GM23338 (cell line): Measurements from ENCODE around the gene LRRC4B. TPM values are rescaled to one million over a fixed set of nuclear protein-coding genes. Genes with fewer than 3 reads are reported as not detected.

ENCODE experiments used
- ATAC-seq: fragments of 200-7000 bp; cut with Tn5 transposase; 3 replicates; pipeline ENCODE4 v1.9.1; 2020
- DNase-seq: peaks from one replicate; pipeline ENCODE4 v3.0.0-alpha.2; 2015; ENCODE audit warnings: low spot score
- H2AFZ ChIP-seq: fragments of 200-600 bp; sonication (generic); 2 replicates; pipeline ENCODE4 v1.8.0; 2016; ENCODE audit warnings: antibody characterized with exemption, mild to moderate bottlenecking, moderate library complexity
- H3F3A ChIP-seq: fragments of 200-600 bp; sonication (generic); replicated peaks from 2 replicates; pipeline ENCODE4 v1.8.0; 2017; ENCODE audit warnings: antibody characterized with exemption, mixed run types, low read depth
- H3K27ac ChIP-seq: fragments of 200-600 bp; sonication (generic); 2 replicates; pipeline ENCODE4 v1.6.1; 2016; ENCODE audit warnings: low read depth
- H3K27me3 ChIP-seq: fragments of 200-600 bp; sonication (generic); 2 replicates; pipeline ENCODE4 v1.8.0; 2016; ENCODE audit warnings: mild to moderate bottlenecking, mixed run types, moderate library complexity; ENCODE audit not compliant: insufficient read depth
- H3K36me3 ChIP-seq: fragments of 200-600 bp; sonication (generic); 2 replicates; pipeline ENCODE4 v1.8.0; 2016; ENCODE audit warnings: mild to moderate bottlenecking; ENCODE audit not compliant: insufficient read depth
- H3K4me1 ChIP-seq: fragments of 200-600 bp; sonication (generic); 2 replicates; pipeline ENCODE4 v1.8.0; 2016; ENCODE audit warnings: mild to moderate bottlenecking, moderate library complexity; ENCODE audit not compliant: insufficient read depth
- H3K4me2 ChIP-seq: fragments of 200-600 bp; sonication (generic); 2 replicates; pipeline ENCODE4 v1.7.1; 2017; ENCODE audit warnings: mixed run types
- H3K4me3 ChIP-seq: fragments of 200-600 bp; sonication (generic); 2 replicates; pipeline ENCODE4 v1.6.1; 2016; ENCODE audit warnings: mixed run types
- H3K79me2 ChIP-seq: fragments of 200-600 bp; sonication (generic); replicated peaks from 2 replicates; pipeline ENCODE4 v1.8.0; 2017; ENCODE audit warnings: mild to moderate bottlenecking; ENCODE audit not compliant: insufficient read depth
- H3K9me2 ChIP-seq: fragments of 200-600 bp; sonication (generic); 2 replicates; pipeline ENCODE4 v1.8.0; 2017; ENCODE audit not compliant: insufficient read depth
- H4K20me1 ChIP-seq: fragments of 200-600 bp; sonication (generic); replicated peaks from 2 replicates; pipeline ENCODE4 v1.8.0; 2017; ENCODE audit warnings: mild to moderate bottlenecking; ENCODE audit not compliant: insufficient read depth
- H3K27ac Mint-ChIP-seq: 2 replicates; pipeline ENCODE4 v1.8.0; 2020; ENCODE audit warnings: inconsistent platforms, mild to moderate bottlenecking, moderate library complexity, mixed read lengths
- H3K27me3 Mint-ChIP-seq: 3 replicates; pipeline ENCODE4 v1.8.0; 2022; ENCODE audit warnings: low read depth, mild to moderate bottlenecking, moderate library complexity, mixed read lengths, inconsistent platforms; ENCODE audit not compliant: insufficient read depth, poor library complexity
- H3K36me3 Mint-ChIP-seq: 3 replicates; pipeline ENCODE4 v1.8.0; 2021; ENCODE audit warnings: low read depth, mild to moderate bottlenecking, inconsistent platforms, moderate library complexity, mixed read lengths
- H3K4me1 Mint-ChIP-seq: 3 replicates; pipeline ENCODE4 v1.8.0; 2020; ENCODE audit warnings: mild to moderate bottlenecking, inconsistent platforms, mixed read lengths
- H3K4me3 Mint-ChIP-seq: 3 replicates; pipeline ENCODE4 v1.8.0; 2021; ENCODE audit warnings: moderate library complexity, mild to moderate bottlenecking, inconsistent platforms, mixed read lengths
- H3K9me3 Mint-ChIP-seq: 3 replicates; pipeline ENCODE4 v1.8.0; 2020; ENCODE audit warnings: moderate library complexity, mild to moderate bottlenecking, inconsistent platforms, mixed read lengths
- CTCF ChIP-seq, 2 experiments: fragments of 200-600 bp in 1 of 2; sonication (generic) in 1 of 2; conservative IDR thresholded peaks; 2 replicates each; pipeline versions ENCODE4 v1.5.1 to v1.6.1; 2016 to 2017; ENCODE audit warnings: antibody characterized with exemption in 2 of 2, low read depth in 2 of 2, mild to moderate bottlenecking in 2 of 2, moderate library complexity in 1 of 2
- EZH2phosphoT487 ChIP-seq: fragments of 200-600 bp; sonication (generic); IDR thresholded peaks from one replicate; pipeline ENCODE4 v1.8.1; 2018; ENCODE audit warnings: antibody characterized with exemption; ENCODE audit not compliant: unreplicated experiment
- JUNB ChIP-seq: IDR thresholded peaks from one replicate; pipeline ENCODE4 v1.6.1; 2016; ENCODE audit warnings: antibody characterized with exemption; ENCODE audit not compliant: unreplicated experiment
- ZNF114 ChIP-seq: fragments of 250-450 bp; sonication (Bioruptor Pico); IDR thresholded peaks from 2 replicates; pipeline ENCODE4 v1.5.0; 2020; ENCODE audit warnings: mild to moderate bottlenecking, moderate library complexity
- ZNF331 ChIP-seq: fragments of 250-450 bp; sonication (Bioruptor Pico); IDR thresholded peaks from 2 replicates; pipeline ENCODE4 v1.5.0; 2020; ENCODE audit warnings: low read depth, mild to moderate bottlenecking, moderate library complexity
- polyA plus RNA-seq: library from polyadenylated mRNA; unstranded; fragments of >200 nt; fragmentation: Nextera tagmentation; extraction: Ambion mirVana; gene quantifications from 2 replicates; pipeline ENCODE4 v1.2.1, GENCODE V29; 2016
- total RNA-seq: library from RNA; depleted of rRNA; stranded (reverse); fragments of >200 nt; shearing (Covaris generic); gene quantifications from 2 replicates; pipeline ENCODE4 v1.2.3, GENCODE V29; 2014

LRRC4B gene
- total and polyA plus RNA-seq, 2 experiments from 2014 or later: 2.0 to 13.2 TPM

- H3K9me2 ChIP-seq: no peaks in the 10 kb centered on the region
- no peaks in the 10 kb centered on the region for H3K79me2 ChIP-seq
- peak overlapping the region; percentile 92 for H3K4me2 ChIP-seq
- H3K4me1 Mint-ChIP-seq: no peaks in the 10 kb centered on the region
- peaks cover 58% of the 10 kb centered on the region for H3K27me3 ChIP-seq
- no peak overlapping the region for H3K27ac ChIP-seq
- H3K36me3 ChIP-seq: no peaks in the 10 kb centered on the region
- no peaks in the 10 kb centered on the region for H4K20me1 ChIP-seq
- H3K4me3 Mint-ChIP-seq: 0 out of 3 replicates have a peak overlapping the region, but pooled peaks have one; percentile 34
- H3K36me3 Mint-ChIP-seq: peaks cover 43% of the 10 kb centered on the region
- peak; percentile 98 for DNase-seq
- ATAC-seq: peak; percentile 36; the same call in 1 of the 3 replicates
- H3K27ac Mint-ChIP-seq: no peak overlapping the region
- TF ChIP-seq JUNB (no peak), CTCF (conservative IDR thresholded peaks at IDR 0.05; ENCODE audit: low read depth in 2 of 2) (peak; percentile 85 to 98)
- peaks cover 3% of the 10 kb centered on the region; the same call in 1 of the 2 replicates for H3K4me1 ChIP-seq
- peak overlapping the region; percentile 89 for H3K4me3 ChIP-seq
- H3F3A ChIP-seq: no peaks in the 10 kb centered on the region
- peaks cover 16% of the 10 kb centered on the region for H3K27me3 Mint-ChIP-seq
- peaks cover 98% of the 10 kb centered on the region for H3K9me3 Mint-ChIP-seq
- peak overlapping the region; percentile 94 for H2AFZ ChIP-seq
Observed at GRCh38 chr19:50556282-50557008, 11.8 kb downstream of the LRRC4B start.

GRCh38 chr19:50555450-50556281, 12.6 kb downstream of the LRRC4B start:
- no peaks in the 10 kb centered on the region for H3K9me2 ChIP-seq
- H3K27me3 ChIP-seq: peaks cover 66% of the 10 kb centered on the region
- H3K4me1 Mint-ChIP-seq: no peaks in the 10 kb centered on the region
- DNase-seq: peak; percentile 91
- no peak overlapping the region for H3K27ac Mint-ChIP-seq
- peaks cover 3% of the 10 kb centered on the region; the same call in 1 of the 2 replicates for H3K4me1 ChIP-seq
- H4K20me1 ChIP-seq: no peaks in the 10 kb centered on the region
- no peaks in the 10 kb centered on the region for H3K79me2 ChIP-seq
- H3K27ac ChIP-seq: no peak overlapping the region
- ATAC-seq: no peak
- H3K4me3 Mint-ChIP-seq: no peak overlapping the region
- TF ChIP-seq CTCF (conservative IDR thresholded peaks at IDR 0.05; ENCODE audit: low read depth in 2 of 2) (no peak), ZNF331 (no peak), EZH2phosphoT487 (no peak), JUNB (no peak), ZNF114 (no peak)
- H3F3A ChIP-seq: no peaks in the 10 kb centered on the region
- H3K9me3 Mint-ChIP-seq: peaks cover 94% of the 10 kb centered on the region
- peaks cover 16% of the 10 kb centered on the region for H3K27me3 Mint-ChIP-seq
- H3K36me3 ChIP-seq: no peaks in the 10 kb centered on the region
- H3K36me3 Mint-ChIP-seq: peaks cover 40% of the 10 kb centered on the region
- peak overlapping the region; percentile 92 for H3K4me2 ChIP-seq
- H2AFZ ChIP-seq: no peak overlapping the region
- peak overlapping the region; percentile 89 for H3K4me3 ChIP-seq
